ENCODE results near the gene AMBRA1.

Gene AMBRA1

GRCh38 chr11:46414466-46414796 lies 179.4 kb downstream of the AMBRA1 start:
- no peak overlapping the region for H3K4me3 ChIP-seq (replicated peaks; ENCODE audit: low read depth, low read length)

GRCh38 chr11:46413760-46414465 lies 179.9 kb downstream of the AMBRA1 start:
- TF ChIP-seq CTCF (IDR thresholded peaks at IDR 0.05; ENCODE audit: low read length, missing control alignments): no peak
- DNase-seq (ENCODE audit: low read depth): no peak

More at GRCh38 chr11:46414466-46414796, 179.4 kb downstream of the AMBRA1 start:
- no peak for DNase-seq (ENCODE audit: low read depth)
- no peak for TF ChIP-seq CTCF (IDR thresholded peaks at IDR 0.05; ENCODE audit: low read length, missing control alignments)

GRCh38 chr11:46410021-46410420 lies 183.8 kb downstream of the AMBRA1 start:
- H3K4me3 ChIP-seq (replicated peaks; ENCODE audit: low read depth, low read length): no peak overlapping the region
- peak; percentile 30 for TF ChIP-seq CTCF (IDR thresholded peaks at IDR 0.05; ENCODE audit: low read length, missing control alignments)
- peak; percentile 15 for DNase-seq (ENCODE audit: low read depth)

More at GRCh38 chr11:46413760-46414465, 179.9 kb downstream of the AMBRA1 start:
- H3K4me3 ChIP-seq (replicated peaks; ENCODE audit: low read depth, low read length): no peak overlapping the region

- no peak for DNase-seq (ENCODE audit: low read depth)
- H3K4me3 ChIP-seq (replicated peaks; ENCODE audit: low read depth, low read length): no peak overlapping the region
- TF ChIP-seq CTCF (IDR thresholded peaks at IDR 0.05; ENCODE audit: low read length, missing control alignments): no peak
Observed at GRCh38 chr11:46408407-46408986, 185.3 kb downstream of the AMBRA1 start.

- no peak for TF ChIP-seq CTCF (IDR thresholded peaks at IDR 0.05; ENCODE audit: low read length, missing control alignments)
- DNase-seq (ENCODE audit: low read depth): no peak
- no peak overlapping the region for H3K4me3 ChIP-seq (replicated peaks; ENCODE audit: low read depth, low read length)
Observed at GRCh38 chr11:46407635-46408034, 186.2 kb downstream of the AMBRA1 start.

- H3K4me3 ChIP-seq (replicated peaks; ENCODE audit: low read depth, low read length): no peak overlapping the region
- TF ChIP-seq CTCF (IDR thresholded peaks at IDR 0.05; ENCODE audit: low read length, missing control alignments): no peak
- no peak for DNase-seq (ENCODE audit: low read depth)
Observed at GRCh38 chr11:46404476-46405017, 189.3 kb downstream of the AMBRA1 start.

Measured in fibroblast of pulmonary artery (primary cell).